ENCODE data around the gene ZBED6. TPM values are rescaled to one million over a fixed set of nuclear protein-coding genes. Genes with fewer than 3 reads are reported as not detected.
A peak's percentile ranks its signal among the peaks of the same experiment; 100 is the strongest.
"Not testable (repeated sequence)": the region's sequence is repeated elsewhere in the genome, so short reads cannot be mapped to it uniquely, and the experiment has no call there.

ZBED6 gene
- total and polyA plus RNA-seq, 2 experiments from 2014 or later, result 2.5 to 4.8 TPM

DNA sequence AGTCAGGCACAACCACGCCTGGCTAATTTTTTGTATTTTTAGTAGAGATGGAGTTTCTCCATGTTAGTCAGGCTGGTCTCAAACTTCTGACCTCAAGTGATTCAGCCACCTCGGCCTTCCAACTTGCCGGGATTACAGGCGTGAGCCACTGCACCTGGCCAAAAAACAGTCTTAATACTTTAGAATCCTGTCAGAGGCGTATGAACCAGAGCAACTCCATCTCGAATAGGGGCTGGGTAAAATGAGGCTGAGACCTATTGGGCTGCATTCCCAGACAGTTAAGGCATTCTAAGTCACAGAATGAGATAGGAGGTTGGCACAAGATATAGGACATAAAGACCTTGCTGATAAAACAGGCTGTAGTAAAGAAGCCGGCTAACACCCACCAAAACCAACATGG, 33.5 kb upstream of the ZBED6 start:
- H3K9me2 ChIP-seq (ENCODE audit: insufficient read depth); H3K27ac Mint-ChIP-seq; H4K20me1 ChIP-seq (replicated peaks; ENCODE audit: insufficient read depth); H3K27ac ChIP-seq (ENCODE audit: low read depth); H3K4me3 ChIP-seq; H3K27me3 Mint-ChIP-seq (ENCODE audit: insufficient read depth, low read depth, poor library complexity); H3K36me3 ChIP-seq (ENCODE audit: insufficient read depth); DNase-seq (ENCODE audit: low spot score); H3K4me1 ChIP-seq (ENCODE audit: insufficient read depth); H3K9me3 Mint-ChIP-seq; H3K27me3 ChIP-seq (ENCODE audit: insufficient read depth); H3F3A ChIP-seq (replicated peaks; ENCODE audit: low read depth); H3K4me3 Mint-ChIP-seq; H3K79me2 ChIP-seq (replicated peaks; ENCODE audit: insufficient read depth); H3K4me1 Mint-ChIP-seq; H3K4me2 ChIP-seq; H3K36me3 Mint-ChIP-seq (ENCODE audit: low read depth); ATAC-seq: not testable (repeated sequence)
- 0 out of 2 replicates have a peak overlapping the region, but pooled peaks have one; percentile 38 for H2AFZ ChIP-seq

DNA sequence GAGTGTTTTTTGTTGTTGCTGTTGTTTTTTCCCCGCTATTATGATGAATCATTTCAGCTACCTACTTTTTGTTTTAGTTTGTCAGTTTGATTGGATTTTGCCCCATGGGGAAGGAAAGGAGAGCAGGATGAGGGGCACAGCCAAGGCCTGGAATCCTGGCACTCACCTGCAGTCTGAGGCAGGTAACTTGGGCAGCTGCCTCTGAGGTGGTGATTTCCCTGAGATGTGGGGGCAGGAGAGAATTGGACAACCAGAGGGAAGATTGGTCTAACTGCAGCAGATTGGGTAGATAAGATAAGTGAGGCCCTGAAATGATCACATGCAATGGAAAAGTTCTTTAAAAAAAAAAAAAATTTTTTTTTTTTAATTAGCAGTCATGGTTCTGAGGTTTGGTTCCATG, 31.9 kb upstream of the ZBED6 start:
- Mint-ChIP-seq H3K4me3 (no peak overlapping the region), H3K27ac (no peak overlapping the region), H3K9me3 (no peaks in the 10 kb centered on the region), H3K4me1 (no peaks in the 10 kb centered on the region), H3K36me3 (ENCODE audit: low read depth) (no peaks in the 10 kb centered on the region), H3K27me3 (ENCODE audit: insufficient read depth, low read depth, poor library complexity) (peaks cover 4% of the 10 kb centered on the region)
- Histone ChIP-seq H3F3A (replicated peaks; ENCODE audit: low read depth) (no peaks in the 10 kb centered on the region), H3K4me2 (no peak overlapping the region), H3K4me3 (no peak overlapping the region), H3K27me3 (ENCODE audit: insufficient read depth) (no peaks in the 10 kb centered on the region), H4K20me1 (replicated peaks; ENCODE audit: insufficient read depth) (no peaks in the 10 kb centered on the region), H3K9me2 (ENCODE audit: insufficient read depth) (0 out of 2 replicates have a peak, but pooled peaks cover 6% of the 10 kb centered on the region), H2AFZ (no peak overlapping the region), H3K27ac (ENCODE audit: low read depth) (no peak overlapping the region), H3K4me1 (ENCODE audit: insufficient read depth) (peaks cover 3% of the 10 kb centered on the region; the same call in 1 of the 2 replicates), H3K36me3 (ENCODE audit: insufficient read depth) (no peaks in the 10 kb centered on the region), H3K79me2 (replicated peaks; ENCODE audit: insufficient read depth) (no peaks in the 10 kb centered on the region)
- no peak for DNase-seq (ENCODE audit: low spot score)
- no peak for ATAC-seq
- no peak for TF ChIP-seq ZNF331 (CRISPR knock-in tag; IDR thresholded peaks at IDR 0.05; ENCODE audit: low read depth)
- no peak for TF ChIP-seq CREB1 (CRISPR knock-in tag; IDR thresholded peaks at IDR 0.05; ENCODE audit: low read depth)
- TF ChIP-seq EZH2phosphoT487 (IDR thresholded peaks at IDR 0.05; ENCODE audit: unreplicated experiment), result no peak
- TF ChIP-seq, protein P1, sequence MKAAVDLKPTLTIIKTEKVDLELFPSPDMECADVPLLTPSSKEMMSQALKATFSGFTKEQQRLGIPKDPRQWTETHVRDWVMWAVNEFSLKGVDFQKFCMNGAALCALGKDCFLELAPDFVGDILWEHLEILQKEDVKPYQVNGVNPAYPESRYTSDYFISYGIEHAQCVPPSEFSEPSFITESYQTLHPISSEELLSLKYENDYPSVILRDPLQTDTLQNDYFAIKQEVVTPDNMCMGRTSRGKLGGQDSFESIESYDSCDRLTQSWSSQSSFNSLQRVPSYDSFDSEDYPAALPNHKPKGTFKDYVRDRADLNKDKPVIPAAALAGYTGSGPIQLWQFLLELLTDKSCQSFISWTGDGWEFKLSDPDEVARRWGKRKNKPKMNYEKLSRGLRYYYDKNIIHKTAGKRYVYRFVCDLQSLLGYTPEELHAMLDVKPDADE (IDR thresholded peaks at IDR 0.05), result no peak
- TF ChIP-seq EZH2 (IDR thresholded peaks at IDR 0.05; ENCODE audit: low read depth, unreplicated experiment), result no peak
- no peak for TF ChIP-seq ZNF114 (CRISPR knock-in tag; IDR thresholded peaks at IDR 0.05)
- TF ChIP-seq POLR2AphosphoS5 (IDR thresholded peaks at IDR 0.05; ENCODE audit: low read depth), result no peak
- TF ChIP-seq, protein P2, sequence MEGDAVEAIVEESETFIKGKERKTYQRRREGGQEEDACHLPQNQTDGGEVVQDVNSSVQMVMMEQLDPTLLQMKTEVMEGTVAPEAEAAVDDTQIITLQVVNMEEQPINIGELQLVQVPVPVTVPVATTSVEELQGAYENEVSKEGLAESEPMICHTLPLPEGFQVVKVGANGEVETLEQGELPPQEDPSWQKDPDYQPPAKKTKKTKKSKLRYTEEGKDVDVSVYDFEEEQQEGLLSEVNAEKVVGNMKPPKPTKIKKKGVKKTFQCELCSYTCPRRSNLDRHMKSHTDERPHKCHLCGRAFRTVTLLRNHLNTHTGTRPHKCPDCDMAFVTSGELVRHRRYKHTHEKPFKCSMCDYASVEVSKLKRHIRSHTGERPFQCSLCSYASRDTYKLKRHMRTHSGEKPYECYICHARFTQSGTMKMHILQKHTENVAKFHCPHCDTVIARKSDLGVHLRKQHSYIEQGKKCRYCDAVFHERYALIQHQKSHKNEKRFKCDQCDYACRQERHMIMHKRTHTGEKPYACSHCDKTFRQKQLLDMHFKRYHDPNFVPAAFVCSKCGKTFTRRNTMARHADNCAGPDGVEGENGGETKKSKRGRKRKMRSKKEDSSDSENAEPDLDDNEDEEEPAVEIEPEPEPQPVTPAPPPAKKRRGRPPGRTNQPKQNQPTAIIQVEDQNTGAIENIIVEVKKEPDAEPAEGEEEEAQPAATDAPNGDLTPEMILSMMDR (conservative IDR thresholded peaks at IDR 0.05; ENCODE audit: low read depth in 2 of 2), result no peak
- TF ChIP-seq, protein P3, sequence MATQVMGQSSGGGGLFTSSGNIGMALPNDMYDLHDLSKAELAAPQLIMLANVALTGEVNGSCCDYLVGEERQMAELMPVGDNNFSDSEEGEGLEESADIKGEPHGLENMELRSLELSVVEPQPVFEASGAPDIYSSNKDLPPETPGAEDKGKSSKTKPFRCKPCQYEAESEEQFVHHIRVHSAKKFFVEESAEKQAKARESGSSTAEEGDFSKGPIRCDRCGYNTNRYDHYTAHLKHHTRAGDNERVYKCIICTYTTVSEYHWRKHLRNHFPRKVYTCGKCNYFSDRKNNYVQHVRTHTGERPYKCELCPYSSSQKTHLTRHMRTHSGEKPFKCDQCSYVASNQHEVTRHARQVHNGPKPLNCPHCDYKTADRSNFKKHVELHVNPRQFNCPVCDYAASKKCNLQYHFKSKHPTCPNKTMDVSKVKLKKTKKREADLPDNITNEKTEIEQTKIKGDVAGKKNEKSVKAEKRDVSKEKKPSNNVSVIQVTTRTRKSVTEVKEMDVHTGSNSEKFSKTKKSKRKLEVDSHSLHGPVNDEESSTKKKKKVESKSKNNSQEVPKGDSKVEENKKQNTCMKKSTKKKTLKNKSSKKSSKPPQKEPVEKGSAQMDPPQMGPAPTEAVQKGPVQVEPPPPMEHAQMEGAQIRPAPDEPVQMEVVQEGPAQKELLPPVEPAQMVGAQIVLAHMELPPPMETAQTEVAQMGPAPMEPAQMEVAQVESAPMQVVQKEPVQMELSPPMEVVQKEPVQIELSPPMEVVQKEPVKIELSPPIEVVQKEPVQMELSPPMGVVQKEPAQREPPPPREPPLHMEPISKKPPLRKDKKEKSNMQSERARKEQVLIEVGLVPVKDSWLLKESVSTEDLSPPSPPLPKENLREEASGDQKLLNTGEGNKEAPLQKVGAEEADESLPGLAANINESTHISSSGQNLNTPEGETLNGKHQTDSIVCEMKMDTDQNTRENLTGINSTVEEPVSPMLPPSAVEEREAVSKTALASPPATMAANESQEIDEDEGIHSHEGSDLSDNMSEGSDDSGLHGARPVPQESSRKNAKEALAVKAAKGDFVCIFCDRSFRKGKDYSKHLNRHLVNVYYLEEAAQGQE (IDR thresholded peaks at IDR 0.05; ENCODE audit: unreplicated experiment), result no peak
- TF ChIP-seq, protein P4, sequence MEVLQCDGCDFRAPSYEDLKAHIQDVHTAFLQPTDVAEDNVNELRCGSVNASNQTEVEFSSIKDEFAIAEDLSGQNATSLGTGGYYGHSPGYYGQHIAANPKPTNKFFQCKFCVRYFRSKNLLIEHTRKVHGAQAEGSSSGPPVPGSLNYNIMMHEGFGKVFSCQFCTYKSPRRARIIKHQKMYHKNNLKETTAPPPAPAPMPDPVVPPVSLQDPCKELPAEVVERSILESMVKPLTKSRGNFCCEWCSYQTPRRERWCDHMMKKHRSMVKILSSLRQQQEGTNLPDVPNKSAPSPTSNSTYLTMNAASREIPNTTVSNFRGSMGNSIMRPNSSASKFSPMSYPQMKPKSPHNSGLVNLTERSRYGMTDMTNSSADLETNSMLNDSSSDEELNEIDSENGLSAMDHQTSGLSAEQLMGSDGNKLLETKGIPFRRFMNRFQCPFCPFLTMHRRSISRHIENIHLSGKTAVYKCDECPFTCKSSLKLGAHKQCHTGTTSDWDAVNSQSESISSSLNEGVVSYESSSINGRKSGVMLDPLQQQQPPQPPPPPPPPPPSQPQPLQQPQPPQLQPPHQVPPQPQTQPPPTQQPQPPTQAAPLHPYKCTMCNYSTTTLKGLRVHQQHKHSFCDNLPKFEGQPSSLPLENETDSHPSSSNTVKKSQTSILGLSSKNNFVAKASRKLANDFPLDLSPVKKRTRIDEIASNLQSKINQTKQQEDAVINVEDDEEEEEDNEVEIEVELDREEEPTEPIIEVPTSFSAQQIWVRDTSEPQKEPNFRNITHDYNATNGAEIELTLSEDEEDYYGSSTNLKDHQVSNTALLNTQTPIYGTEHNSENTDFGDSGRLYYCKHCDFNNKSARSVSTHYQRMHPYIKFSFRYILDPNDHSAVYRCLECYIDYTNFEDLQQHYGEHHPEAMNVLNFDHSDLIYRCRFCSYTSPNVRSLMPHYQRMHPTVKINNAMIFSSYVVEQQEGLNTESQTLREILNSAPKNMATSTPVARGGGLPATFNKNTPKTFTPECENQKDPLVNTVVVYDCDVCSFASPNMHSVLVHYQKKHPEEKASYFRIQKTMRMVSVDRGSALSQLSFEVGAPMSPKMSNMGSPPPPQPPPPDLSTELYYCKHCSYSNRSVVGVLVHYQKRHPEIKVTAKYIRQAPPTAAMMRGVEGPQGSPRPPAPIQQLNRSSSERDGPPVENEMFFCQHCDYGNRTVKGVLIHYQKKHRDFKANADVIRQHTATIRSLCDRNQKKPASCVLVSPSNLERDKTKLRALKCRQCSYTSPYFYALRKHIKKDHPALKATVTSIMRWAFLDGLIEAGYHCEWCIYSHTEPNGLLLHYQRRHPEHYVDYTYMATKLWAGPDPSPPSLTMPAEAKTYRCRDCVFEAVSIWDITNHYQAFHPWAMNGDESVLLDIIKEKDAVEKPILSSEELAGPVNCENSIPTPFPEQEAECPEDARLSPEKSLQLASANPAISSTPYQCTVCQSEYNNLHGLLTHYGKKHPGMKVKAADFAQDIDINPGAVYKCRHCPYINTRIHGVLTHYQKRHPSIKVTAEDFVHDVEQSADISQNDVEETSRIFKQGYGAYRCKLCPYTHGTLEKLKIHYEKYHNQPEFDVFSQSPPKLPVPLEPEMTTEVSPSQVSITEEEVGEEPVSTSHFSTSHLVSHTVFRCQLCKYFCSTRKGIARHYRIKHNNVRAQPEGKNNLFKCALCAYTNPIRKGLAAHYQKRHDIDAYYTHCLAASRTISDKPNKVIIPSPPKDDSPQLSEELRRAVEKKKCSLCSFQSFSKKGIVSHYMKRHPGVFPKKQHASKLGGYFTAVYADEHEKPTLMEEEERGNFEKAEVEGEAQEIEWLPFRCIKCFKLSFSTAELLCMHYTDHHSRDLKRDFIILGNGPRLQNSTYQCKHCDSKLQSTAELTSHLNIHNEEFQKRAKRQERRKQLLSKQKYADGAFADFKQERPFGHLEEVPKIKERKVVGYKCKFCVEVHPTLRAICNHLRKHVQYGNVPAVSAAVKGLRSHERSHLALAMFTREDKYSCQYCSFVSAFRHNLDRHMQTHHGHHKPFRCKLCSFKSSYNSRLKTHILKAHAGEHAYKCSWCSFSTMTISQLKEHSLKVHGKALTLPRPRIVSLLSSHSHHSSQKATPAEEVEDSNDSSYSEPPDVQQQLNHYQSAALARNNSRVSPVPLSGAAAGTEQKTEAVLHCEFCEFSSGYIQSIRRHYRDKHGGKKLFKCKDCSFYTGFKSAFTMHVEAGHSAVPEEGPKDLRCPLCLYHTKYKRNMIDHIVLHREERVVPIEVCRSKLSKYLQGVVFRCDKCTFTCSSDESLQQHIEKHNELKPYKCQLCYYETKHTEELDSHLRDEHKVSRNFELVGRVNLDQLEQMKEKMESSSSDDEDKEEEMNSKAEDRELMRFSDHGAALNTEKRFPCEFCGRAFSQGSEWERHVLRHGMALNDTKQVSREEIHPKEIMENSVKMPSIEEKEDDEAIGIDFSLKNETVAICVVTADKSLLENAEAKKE (CRISPR knock-in tag; IDR thresholded peaks at IDR 0.05), result no peak
